Hematopoietic multipotent progenitor cell treated with erythropoietin and hydrocortisone succinate and interleukin-3 and kit ligand, for 17 days (in vitro differentiated cells): Measurements from ENCODE around the gene ABLIM1.

Experiments used
- DNase-seq: peaks from one replicate; pipeline ENCODE4 v3.0.0-alpha.2; 2015; ENCODE audit warnings: low spot score

The ABLIM1 gene

DNA sequence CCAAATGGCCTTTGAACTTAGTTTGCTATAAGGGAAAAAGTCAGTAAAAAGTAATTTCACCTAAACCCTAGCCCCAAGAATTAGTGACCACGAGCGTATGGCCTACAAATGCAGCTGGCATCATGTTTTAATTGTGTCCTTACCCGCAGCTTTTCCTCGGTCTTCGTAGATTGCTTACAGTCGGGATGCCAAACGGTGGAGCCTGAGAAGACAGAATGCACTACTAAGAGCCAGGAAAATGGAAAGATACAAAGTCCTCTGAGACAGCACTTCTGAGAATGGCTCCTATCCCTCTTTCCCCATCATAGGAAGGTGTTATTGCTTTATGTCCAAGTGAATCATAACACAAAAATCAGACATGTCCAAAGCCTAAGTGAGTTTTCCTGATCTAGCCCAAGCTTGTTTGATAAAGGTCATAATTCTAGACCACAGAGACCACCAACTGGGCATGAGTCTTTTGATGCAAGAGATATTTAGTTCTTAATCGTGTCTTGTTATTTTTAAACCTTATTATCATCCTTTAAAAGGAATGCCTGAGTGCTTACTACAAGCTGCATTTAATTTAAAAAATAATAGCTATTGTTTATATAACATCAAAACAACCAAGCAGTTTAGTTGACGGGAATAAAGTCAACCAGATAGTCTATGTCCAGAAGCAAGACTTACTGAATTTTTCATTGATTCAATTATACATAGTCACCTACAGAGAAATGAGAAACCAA lies 170.1 kb downstream of the ABLIM1 start:
- no peak for DNase-seq

DNA sequence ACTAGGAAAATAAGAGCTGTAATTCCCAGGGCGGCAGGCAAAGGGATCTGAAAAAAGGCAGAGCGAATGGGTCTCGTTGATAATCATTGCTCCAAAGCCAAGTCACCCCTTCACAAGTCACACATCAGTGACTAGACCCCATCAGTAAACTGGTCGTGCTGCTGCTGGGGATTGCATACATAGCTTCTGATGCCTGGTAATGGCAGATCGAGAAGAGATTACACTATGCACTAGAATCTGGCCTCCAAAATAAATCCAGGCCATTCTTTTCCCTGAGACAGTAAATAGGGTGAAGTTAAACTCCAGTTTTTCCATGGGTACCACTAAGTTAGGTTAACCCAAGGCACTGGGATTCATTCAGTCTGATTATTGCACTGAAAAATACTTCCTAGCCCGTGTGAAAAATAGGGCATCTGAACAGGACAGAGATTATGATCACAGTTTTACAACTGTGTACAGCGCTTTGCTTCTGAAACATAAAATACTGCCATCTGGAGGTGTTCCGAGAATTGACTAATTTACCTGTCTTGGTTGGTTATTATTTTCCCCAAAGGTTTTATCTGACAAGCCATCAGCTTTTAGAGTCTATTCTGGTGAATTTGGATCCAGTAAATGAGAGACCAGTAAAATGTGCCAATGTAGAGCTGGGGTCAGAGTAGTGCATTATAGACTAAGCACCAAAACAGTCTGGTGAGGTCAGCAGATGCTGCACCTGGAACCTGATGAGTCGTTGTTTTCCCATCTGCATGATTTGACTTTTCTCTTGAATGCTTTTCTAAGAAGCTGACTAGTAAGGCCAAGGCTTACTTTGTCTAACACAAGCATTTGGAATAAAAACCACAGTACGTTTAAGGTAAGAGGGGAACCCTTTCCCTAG lies 170.9 kb downstream of the ABLIM1 start:
- peak; percentile 20 for DNase-seq

- DNase-seq, result no peak
These were observed 172.2 kb downstream of the ABLIM1 start for GRCh38 chr10:114485696-114486400.

- no peak for DNase-seq
These were observed 174.5 kb downstream of the ABLIM1 start for GRCh38 chr10:114483575-114483974.

GRCh38 chr10:114482480-114483304 lies 175.4 kb downstream of the ABLIM1 start:
- no peak for DNase-seq

DNA sequence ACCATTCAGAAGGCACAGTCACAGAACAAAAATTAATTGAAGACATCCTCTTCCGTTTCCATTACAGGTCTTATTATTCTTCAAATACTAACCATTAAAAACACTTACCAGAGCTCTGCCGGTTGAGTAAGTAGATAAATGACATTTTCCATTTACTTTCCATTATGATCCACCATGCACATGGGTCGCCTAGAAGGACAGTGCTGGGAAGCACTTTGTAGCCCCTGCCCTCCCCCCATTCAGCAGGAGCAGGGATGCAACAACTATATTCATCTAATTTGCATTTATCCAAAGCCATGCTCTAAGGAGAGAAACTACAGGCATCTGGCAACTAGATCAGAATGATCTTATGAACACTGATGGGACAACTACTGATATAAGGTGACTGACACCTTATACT lies 177.0 kb downstream of the ABLIM1 start:
- DNase-seq, result no peak

DNA sequence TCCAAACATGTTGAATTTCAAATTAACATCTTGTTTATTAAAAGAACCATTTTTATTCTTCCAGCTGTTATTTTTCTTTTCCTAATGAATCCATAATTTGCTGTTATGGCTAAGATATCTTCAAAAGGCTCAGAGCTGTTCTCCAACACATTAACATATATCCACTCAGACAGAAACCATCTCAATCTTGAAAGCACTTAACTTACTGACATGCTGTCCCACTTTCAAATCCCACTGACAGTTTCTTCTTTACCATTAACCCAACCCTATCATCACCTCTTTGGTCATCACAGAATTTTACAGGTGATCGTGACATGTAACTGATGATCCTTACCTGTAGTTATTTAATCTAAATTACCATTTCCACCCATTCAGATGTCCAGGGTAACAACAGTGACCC lies 178.2 kb downstream of the ABLIM1 start:
- no peak for DNase-seq

DNA sequence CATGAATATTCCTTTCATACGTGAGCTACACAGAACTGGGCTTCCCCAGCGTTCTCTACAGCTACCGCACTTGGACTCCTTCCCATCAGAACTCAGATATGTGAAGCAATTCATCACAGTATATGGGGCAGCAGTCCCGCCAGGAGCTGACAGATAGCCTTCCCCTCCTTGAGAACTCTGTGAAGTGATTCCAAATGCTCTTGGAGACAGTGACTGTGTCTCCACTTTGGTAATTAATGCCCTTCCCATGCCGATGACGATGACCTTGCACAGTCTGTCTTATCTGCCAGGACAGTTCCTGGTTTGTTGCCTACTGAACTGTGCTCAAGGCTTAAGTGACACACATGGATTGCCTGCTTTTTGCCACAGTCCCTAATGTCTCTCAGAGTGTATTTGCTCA lies 178.8 kb downstream of the ABLIM1 start:
- DNase-seq, result no peak

GRCh38 chr10:114478281-114478680 lies 179.8 kb downstream of the ABLIM1 start:
- DNase-seq, result no peak

DNA sequence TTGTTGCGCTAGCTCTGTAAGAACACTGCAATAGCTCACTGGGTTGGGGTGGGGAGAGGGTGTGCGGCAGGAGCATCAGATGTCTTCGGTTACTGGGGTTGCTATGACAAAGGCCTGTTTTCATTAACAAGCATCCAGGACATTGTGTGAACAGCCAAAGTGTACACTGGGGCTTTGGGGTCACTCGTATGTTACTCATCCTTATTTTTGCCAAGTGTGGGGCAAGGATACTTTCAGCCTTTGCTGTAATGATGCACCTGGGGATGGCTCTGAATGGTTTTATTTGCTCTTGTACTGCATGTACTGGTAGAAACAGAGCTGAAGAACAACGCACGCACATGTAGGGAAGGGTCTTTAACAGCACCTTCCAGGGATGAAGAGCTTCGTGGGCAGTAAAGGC lies 180.8 kb downstream of the ABLIM1 start:
- no peak for DNase-seq

DNA sequence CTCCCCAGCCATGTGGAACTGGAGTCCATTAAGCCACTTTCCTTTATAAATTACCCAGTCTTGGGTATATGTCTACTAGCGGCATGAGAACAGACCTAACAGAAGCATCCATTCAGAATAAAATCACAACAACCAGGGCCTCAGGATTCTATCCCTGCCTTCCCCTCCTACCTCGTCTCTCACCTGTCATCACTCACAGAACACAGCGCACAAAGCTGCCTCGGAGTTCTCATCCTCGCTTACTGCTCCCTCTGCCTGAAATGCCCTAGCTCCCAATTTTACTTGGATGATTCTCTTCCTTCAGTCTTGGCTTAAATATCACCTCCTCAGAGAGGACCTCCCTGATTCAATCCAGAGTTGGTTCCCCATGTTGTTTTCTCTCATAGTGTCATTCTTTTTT lies 183.1 kb downstream of the ABLIM1 start:
- DNase-seq, result no peak

DNA sequence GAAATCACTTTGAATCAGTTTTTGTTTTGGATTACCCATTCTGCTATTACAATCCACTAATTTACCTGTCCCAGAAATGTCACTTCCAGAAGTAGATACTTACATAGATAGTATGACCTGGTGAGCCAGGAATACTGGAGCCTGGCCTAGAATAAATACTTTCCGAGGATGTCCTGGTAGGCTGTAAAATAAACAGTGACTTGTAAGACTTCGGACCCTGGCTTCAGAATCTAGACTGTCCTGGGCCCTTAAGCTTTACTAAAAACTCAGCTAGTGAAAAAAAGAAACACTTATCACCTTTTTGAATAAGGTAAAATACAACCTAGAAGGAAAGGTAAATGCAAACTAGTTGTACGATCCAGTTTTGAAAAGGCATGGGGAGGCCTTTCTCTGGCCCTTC lies 184.3 kb downstream of the ABLIM1 start:
- no peak for DNase-seq

GRCh38 chr10:114472877-114473253 lies 185.2 kb downstream of the ABLIM1 start:
- DNase-seq, result no peak

DNA sequence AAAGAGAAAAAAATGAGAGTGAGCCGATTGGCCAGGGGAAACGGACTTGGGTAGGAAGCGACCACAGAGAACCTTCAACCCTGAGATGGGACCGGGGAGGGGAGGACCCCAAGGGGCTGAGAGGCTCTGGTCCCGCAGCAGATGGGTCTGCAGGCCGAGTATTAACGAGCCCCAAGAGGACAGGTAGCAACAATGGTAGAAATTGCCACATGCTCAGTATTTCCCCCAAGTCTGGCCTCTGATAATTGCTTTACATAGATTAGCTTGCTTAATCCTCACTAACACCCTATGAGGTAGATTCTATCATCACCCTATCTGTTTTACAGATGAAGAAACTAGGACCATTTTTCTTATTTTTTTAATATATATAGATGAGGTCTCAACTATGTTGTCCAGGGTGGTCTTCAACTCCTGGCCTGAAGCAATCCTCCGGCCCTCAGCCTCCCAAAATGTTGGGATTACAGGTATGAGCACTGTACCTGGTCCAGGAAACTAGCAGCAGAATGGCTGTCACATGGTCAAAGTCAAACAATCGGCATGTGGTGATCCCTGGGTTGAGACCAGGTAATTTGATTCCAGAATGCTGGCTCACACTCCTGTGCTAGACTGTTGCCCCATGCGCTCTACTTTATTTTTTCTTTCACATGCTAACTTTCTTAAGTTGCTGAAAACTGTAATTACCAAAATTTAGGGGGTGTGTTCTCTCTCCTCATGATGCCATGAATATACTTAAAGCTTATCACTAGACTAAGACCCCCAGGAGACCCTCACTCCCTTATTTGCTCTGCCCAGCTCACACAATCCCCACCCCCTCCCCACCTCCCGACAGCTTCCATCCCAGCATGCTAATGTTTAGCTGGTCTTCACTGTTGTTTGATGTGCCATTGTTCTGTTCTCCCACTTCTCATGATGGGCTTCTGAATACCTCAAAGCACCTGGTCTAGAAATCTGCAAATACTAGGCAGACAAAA lies 185.9 kb downstream of the ABLIM1 start:
- DNase-seq, result no peak

DNA sequence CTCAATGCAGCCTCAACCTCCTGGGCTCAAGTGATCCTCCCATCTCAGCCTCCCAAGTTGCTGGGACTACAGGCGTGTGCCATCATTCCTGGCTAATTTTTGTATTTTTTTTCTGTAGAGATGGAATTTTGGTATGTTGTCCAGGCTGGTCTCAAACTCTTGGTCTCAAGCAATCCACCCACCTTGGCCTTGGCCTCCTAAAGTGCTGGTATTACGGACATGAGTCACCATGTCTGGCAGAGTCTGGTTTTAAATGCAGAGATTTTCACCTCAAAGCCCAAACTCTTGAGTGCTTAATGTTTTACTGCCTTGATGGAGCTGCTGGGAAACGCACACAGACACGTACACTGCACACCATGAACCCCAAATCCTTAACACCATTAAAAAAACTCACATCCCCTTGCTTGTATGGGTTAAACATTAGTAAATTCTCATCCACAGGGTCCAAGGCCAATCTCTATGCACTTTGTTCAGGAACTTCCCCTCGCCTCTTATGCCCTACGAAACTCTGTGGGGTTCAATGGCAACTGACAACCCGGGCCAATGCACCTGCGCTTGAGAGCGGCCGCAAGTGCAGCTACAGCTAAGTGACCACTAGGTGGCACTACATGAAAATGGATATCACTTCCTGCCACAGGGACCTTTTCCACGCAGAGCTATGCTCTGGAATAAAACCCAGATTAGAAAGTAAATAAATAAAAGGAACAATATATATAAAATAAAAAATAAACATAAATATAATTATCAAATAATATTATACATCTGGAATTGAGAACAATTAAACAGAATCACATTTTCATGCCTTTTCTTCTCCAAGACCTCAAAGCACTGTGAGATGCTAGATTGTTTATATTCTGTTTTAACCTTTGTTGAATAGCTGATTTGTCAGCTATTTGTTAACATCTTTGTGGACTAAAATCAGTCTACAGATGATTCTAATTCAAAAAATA lies 186.8 kb downstream of the ABLIM1 start:
- peak; percentile 69 for DNase-seq

GRCh38 chr10:114470361-114470760 lies 187.7 kb downstream of the ABLIM1 start:
- no peak for DNase-seq

GRCh38 chr10:114458955-114459354 lies 199.1 kb downstream of the ABLIM1 start:
- DNase-seq, result no peak

GRCh38 chr10:114458216-114458920 lies 199.7 kb downstream of the ABLIM1 start:
- DNase-seq, result no peak

- no peak for DNase-seq
These were observed 204.5 kb downstream of the ABLIM1 start for GRCh38 chr10:114453576-114453975.
